Measurements from ENCODE around the gene RPS14.

- TF ChIP-seq CTCF (IDR thresholded peaks at IDR 0.05) (no peak), POLR2A (IDR thresholded peaks at IDR 0.05) (no peak)
Observed at GRCh38 chr5:150399524-150400211, 49.9 kb downstream of the RPS14 start.

All from esophagus squamous epithelium (tissue), 4 donors.